ENCODE results near the gene SNX1. TPM values are rescaled to one million over a fixed set of nuclear protein-coding genes. Genes with fewer than 3 reads are reported as not detected.
A peak's percentile ranks its signal among the peaks of the same experiment; 100 is the strongest.

The SNX1 gene
- total RNA-seq, 2 experiments from 2014 or later, result 30.1 to 129 TPM

DNA sequence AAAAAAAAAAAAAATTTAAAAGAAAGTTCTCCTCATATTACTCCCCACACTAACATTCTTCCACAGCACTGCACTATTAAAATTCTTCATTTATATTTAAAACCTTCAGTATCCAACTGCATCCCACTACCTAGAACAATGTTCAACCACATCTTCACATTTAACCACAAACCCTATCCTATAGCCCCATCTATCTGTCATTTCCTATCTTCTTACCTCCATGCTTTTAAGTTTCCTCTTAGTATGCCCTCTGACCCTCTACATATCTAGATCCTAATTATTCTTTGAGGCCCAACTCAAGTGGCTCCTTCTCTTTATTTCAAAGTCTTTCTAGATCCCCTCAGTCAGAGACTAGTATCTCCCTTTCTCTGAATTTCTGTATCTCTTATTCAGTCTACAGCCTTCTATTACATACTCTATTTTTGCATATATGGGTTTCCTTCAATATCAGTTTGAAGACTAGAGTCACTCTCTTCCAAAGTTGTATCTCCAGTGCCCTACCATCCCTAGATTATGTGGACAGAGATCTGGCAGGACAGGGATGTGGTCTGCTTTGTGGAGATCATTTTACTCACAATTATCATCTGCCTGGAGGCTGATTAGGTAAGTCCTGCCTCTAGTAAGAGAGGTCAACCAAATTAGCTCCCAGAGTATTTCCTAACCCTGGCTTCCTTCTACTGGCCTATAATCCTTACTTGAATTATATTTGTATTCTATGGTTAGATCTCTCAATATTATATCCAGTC is 3.5 kb upstream of the SNX1 start:
- H3K79me2 ChIP-seq (ENCODE audit: insufficient read depth, low read depth, low read length), result peaks cover 85% of the 10 kb centered on the region
- H3K4me3 ChIP-seq (ENCODE audit: low read depth, low read length, poor library complexity, severe bottlenecking), result peak overlapping the region; percentile 85
- ChIA-PET POLR2A (interaction anchor here (0.7 to 1.7 kb wide), 5 partner anchors 10 to 590 kb away, joined by 3 to 10 read pairs (median 5); no protein-coding TSS in a partner anchor), CTCF (ENCODE audit: unreplicated experiment) (interaction anchor here (0.6 to 1.0 kb wide), 2 partner anchors 24 to 59 kb away, joined by 3 read pairs; partner anchors contain the start of gene SNX22)
- DNase-seq (ENCODE audit: low spot score), result peak; percentile 55
- no TSS peak for BruUV-seq (replicated peaks)
- H3K4me1 ChIP-seq (ENCODE audit: insufficient read depth, low read length, poor library complexity, severe bottlenecking), result peaks cover 58% of the 10 kb centered on the region
- H4K20me1 ChIP-seq (ENCODE audit: insufficient read depth, low read length), result peaks cover 20% of the 10 kb centered on the region
- H3K9me3 ChIP-seq (ENCODE audit: low read length), result no peaks in the 10 kb centered on the region
- H3K9me2 ChIP-seq (ENCODE audit: insufficient read depth, low read length), result no peaks in the 10 kb centered on the region
- peak overlapping the region; percentile 85; the same call in 1 of the 2 replicates for H2AFZ ChIP-seq (ENCODE audit: low read length)
- peak overlapping the region; percentile 90 for H3K4me2 ChIP-seq (ENCODE audit: low read length)
- peaks cover 25% of the 10 kb centered on the region for H3K36me3 ChIP-seq (ENCODE audit: insufficient read depth, low read length)
- intact Hi-C loops (cut with micrococcal nuclease; ENCODE audit: unreplicated experiment), result loop anchor here (5.0 to 10.0 kb wide), 2 partner anchors 290 to 617 kb away; partner anchors contain the start of gene PCLAF
- TF ChIP-seq, protein P1, sequence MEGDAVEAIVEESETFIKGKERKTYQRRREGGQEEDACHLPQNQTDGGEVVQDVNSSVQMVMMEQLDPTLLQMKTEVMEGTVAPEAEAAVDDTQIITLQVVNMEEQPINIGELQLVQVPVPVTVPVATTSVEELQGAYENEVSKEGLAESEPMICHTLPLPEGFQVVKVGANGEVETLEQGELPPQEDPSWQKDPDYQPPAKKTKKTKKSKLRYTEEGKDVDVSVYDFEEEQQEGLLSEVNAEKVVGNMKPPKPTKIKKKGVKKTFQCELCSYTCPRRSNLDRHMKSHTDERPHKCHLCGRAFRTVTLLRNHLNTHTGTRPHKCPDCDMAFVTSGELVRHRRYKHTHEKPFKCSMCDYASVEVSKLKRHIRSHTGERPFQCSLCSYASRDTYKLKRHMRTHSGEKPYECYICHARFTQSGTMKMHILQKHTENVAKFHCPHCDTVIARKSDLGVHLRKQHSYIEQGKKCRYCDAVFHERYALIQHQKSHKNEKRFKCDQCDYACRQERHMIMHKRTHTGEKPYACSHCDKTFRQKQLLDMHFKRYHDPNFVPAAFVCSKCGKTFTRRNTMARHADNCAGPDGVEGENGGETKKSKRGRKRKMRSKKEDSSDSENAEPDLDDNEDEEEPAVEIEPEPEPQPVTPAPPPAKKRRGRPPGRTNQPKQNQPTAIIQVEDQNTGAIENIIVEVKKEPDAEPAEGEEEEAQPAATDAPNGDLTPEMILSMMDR (conservative IDR thresholded peaks at IDR 0.05; ENCODE audit: low read length), result peak; percentile 76
- TF ChIP-seq EZH2phosphoT487 (IDR thresholded peaks at IDR 0.05; ENCODE audit: borderline replicate concordance, low read depth, low read length), result no peak
- peak overlapping the region; percentile 75 for H3K27ac ChIP-seq (ENCODE audit: low read depth, low read length, poor library complexity, severe bottlenecking)

DNA sequence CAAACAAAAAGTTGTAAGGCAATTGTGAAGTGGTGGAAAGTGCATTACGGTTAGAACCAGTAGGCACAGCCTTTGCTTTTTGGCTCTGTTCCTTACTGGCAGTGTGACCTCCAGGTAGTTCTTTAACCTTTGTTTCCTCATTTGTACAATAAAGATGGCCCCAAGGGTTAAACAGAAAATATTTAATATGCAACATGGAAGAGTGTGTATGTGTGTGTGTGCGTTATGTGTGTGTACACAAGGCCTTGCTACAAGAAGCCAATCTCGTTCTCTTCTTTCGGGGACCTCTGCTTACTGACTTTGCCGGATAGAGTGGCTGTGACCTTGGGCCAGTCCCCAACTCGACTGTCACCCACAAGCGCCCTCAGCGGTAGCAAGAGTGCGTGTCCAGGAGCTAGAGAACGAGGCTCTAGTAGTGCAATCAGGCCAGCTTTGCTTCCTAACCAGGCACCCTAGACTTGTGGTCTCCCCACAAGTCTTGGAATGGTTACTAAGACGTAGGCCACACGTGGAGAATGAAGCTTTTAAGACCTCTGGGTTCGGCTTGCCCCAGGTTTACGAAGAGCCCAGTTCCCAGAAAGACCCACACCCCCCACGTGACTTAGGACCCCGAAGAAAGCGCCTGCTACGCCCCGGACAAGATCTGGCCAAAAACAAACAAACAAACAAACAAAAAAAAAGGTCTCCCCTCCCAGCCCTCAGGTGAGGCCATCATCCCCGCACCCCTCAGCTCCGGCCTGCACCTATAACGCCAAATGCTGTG is 2.7 kb upstream of the SNX1 start:
- ChIA-PET CTCF (ENCODE audit: unreplicated experiment) (interaction anchor here (0.6 to 1.0 kb wide), 4 partner anchors 25 to 380 kb away, joined by 3 read pairs; partner anchors contain the start of gene SNX22), POLR2A (interaction anchor here (0.5 to 1.7 kb wide), 8 partner anchors 9 to 589 kb away, joined by 3 to 12 read pairs (median 4); no protein-coding TSS in a partner anchor)
- Histone ChIP-seq H3K4me1 (ENCODE audit: insufficient read depth, low read length, poor library complexity, severe bottlenecking) (peaks cover 66% of the 10 kb centered on the region), H3K4me2 (ENCODE audit: low read length) (peak overlapping the region; percentile 90), H3K9me3 (ENCODE audit: low read length) (no peaks in the 10 kb centered on the region), H4K20me1 (ENCODE audit: insufficient read depth, low read length) (peaks cover 27% of the 10 kb centered on the region), H3K36me3 (ENCODE audit: insufficient read depth, low read length) (peaks cover 17% of the 10 kb centered on the region), H2AFZ (ENCODE audit: low read length) (peak overlapping the region; percentile 85), H3K4me3 (ENCODE audit: low read depth, low read length, poor library complexity, severe bottlenecking) (peak overlapping the region; percentile 85), H3K79me2 (ENCODE audit: insufficient read depth, low read depth, low read length) (peaks cover 86% of the 10 kb centered on the region), H3K27ac (ENCODE audit: low read depth, low read length, poor library complexity, severe bottlenecking) (peak overlapping the region; percentile 75), H3K9me2 (ENCODE audit: insufficient read depth, low read length) (no peaks in the 10 kb centered on the region)
- TSS peak; percentile 71 for BruUV-seq (replicated peaks)
- intact Hi-C loops (cut with micrococcal nuclease; ENCODE audit: unreplicated experiment), result loop anchor here (5.0 to 10.0 kb wide), 2 partner anchors 289 to 618 kb away; partner anchors contain the start of gene PCLAF
- DNase-seq (ENCODE audit: low spot score), result peak; percentile 79
- TF ChIP-seq, protein P1 (conservative IDR thresholded peaks at IDR 0.05; ENCODE audit: low read length), result peak; percentile 66
- no peak for TF ChIP-seq EZH2phosphoT487 (IDR thresholded peaks at IDR 0.05; ENCODE audit: borderline replicate concordance, low read depth, low read length)

All from OCI-LY7 (cell line).